Measurements from ENCODE around the gene TSPEAR. TPM values are rescaled to one million over a fixed set of nuclear protein-coding genes. Genes with fewer than 3 reads are reported as not detected.
"Not testable (repeated sequence)": the region's sequence is repeated elsewhere in the genome, so short reads cannot be mapped to it uniquely, and the experiment has no call there.

TSPEAR gene
- total RNA-seq, 2 donors from 2014 or later: 1.5 to 6.0 TPM

GRCh38 chr21:44590897-44591800, 120.2 kb downstream of the TSPEAR start:
- H3K9me3 Mint-ChIP-seq; H3K4me3 Mint-ChIP-seq; H3K9ac ChIP-seq (ENCODE audit: extremely low read depth, low read length, poor library complexity, severe bottlenecking); H3K4me3 ChIP-seq (ENCODE audit: low read length); H3K4me1 ChIP-seq (ENCODE audit: control insufficient read depth, insufficient read depth, low read length); H3K27ac Mint-ChIP-seq; H3K27me3 ChIP-seq (ENCODE audit: control insufficient read depth, insufficient read depth, low read length, poor library complexity, severe bottlenecking); H3K36me3 ChIP-seq (ENCODE audit: control insufficient read depth, insufficient read depth, low read length); H3K27ac ChIP-seq (ENCODE audit: low read depth, low read length); H3K36me3 Mint-ChIP-seq (ENCODE audit: low read depth); H3K9me3 ChIP-seq (ENCODE audit: control insufficient read depth, low read length); H3K27me3 Mint-ChIP-seq (ENCODE audit: insufficient read depth); H3K4me1 Mint-ChIP-seq: not testable (repeated sequence)
- WGBS, 2 experiments (ENCODE audit: insufficient coverage in 1 of 2, insufficient read length in 1 of 2): 91 to 96% methylated on average over 5 to 15 of the region's 19 CpGs
- DNase-seq: peak; percentile 39

GRCh38 chr21:44590311-44590721, 121.1 kb downstream of the TSPEAR start:
- Mint-ChIP-seq H3K27me3 (ENCODE audit: insufficient read depth) (peaks cover 1% of the 10 kb centered on the region), H3K36me3 (ENCODE audit: low read depth) (no peaks in the 10 kb centered on the region), H3K4me1 (peaks cover 9% of the 10 kb centered on the region), H3K9me3 (peaks cover 6% of the 10 kb centered on the region), H3K4me3 (no peak overlapping the region), H3K27ac (no peak overlapping the region)
- no peak overlapping the region for H3K4me3 ChIP-seq (ENCODE audit: low read length)
- no peaks in the 10 kb centered on the region for H3K27me3 ChIP-seq (ENCODE audit: control insufficient read depth, insufficient read depth, low read length, poor library complexity, severe bottlenecking)
- H3K4me1 ChIP-seq (ENCODE audit: control insufficient read depth, insufficient read depth, low read length): no peaks in the 10 kb centered on the region
- H3K9me3 ChIP-seq (ENCODE audit: control insufficient read depth, low read length): no peaks in the 10 kb centered on the region
- DNase-seq: no peak
- H3K36me3 ChIP-seq (ENCODE audit: control insufficient read depth, insufficient read depth, low read length): no peaks in the 10 kb centered on the region
- H3K27ac ChIP-seq (ENCODE audit: low read depth, low read length): no peak overlapping the region
- no peak for TF ChIP-seq CTCF (conservative IDR thresholded peaks at IDR 0.05)
- 94 to 100% methylated on average over 1 to 10 of the region's 10 CpGs for WGBS, 2 experiments (ENCODE audit: insufficient coverage in 1 of 2, insufficient read length in 1 of 2)
- no peak overlapping the region for H3K9ac ChIP-seq (ENCODE audit: extremely low read depth, low read length, poor library complexity, severe bottlenecking)

- H3K9ac ChIP-seq (ENCODE audit: extremely low read depth, low read length, poor library complexity, severe bottlenecking): no peak overlapping the region
- no peaks in the 10 kb centered on the region for H3K36me3 ChIP-seq (ENCODE audit: control insufficient read depth, insufficient read depth, low read length)
- no peak overlapping the region for H3K4me3 Mint-ChIP-seq
- peak; percentile 48 for DNase-seq
- no peaks in the 10 kb centered on the region for H3K36me3 Mint-ChIP-seq (ENCODE audit: low read depth)
- H3K27ac ChIP-seq (ENCODE audit: low read depth, low read length): no peak overlapping the region
- no peaks in the 10 kb centered on the region for H3K4me1 ChIP-seq (ENCODE audit: control insufficient read depth, insufficient read depth, low read length)
- H3K9me3 ChIP-seq (ENCODE audit: control insufficient read depth, low read length): no peaks in the 10 kb centered on the region
- H3K4me3 ChIP-seq (ENCODE audit: low read length): no peak overlapping the region
- TF ChIP-seq CTCF (conservative IDR thresholded peaks at IDR 0.05): no peak
- 92 to 93% methylated on average over 19 to 24 of the region's 24 CpGs for WGBS, 2 experiments (ENCODE audit: insufficient coverage in 1 of 2, insufficient read length in 1 of 2)
- no peak overlapping the region for H3K27ac Mint-ChIP-seq
- H3K4me1 Mint-ChIP-seq: peaks cover 9% of the 10 kb centered on the region
- peaks cover 1% of the 10 kb centered on the region for H3K27me3 Mint-ChIP-seq (ENCODE audit: insufficient read depth)
- peaks cover 6% of the 10 kb centered on the region for H3K9me3 Mint-ChIP-seq
- H3K27me3 ChIP-seq (ENCODE audit: control insufficient read depth, insufficient read depth, low read length, poor library complexity, severe bottlenecking): no peaks in the 10 kb centered on the region
These were observed 121.6 kb downstream of the TSPEAR start for GRCh38 chr21:44589586-44590305.

Data from endodermal cell (in vitro differentiated cells).